Astrocyte (in vitro differentiated cells and primary cell): ENCODE data around the gene UCK1.

ENCODE experiments used
- CTCF ChIP-seq: IDR thresholded peaks from 2 replicates; pipeline ENCODE4 v1.5.1; 2011; ENCODE audit warnings: low read depth, mild to moderate bottlenecking, inconsistent platforms, low read length, moderate library complexity; ENCODE audit not compliant: insufficient read depth
- EZH2 ChIP-seq: IDR thresholded peaks from 2 replicates; pipeline ENCODE4 v1.6.1; 2012; ENCODE audit warnings: mild to moderate bottlenecking, low read length, inconsistent platforms; ENCODE audit not compliant: insufficient read depth

DNA sequence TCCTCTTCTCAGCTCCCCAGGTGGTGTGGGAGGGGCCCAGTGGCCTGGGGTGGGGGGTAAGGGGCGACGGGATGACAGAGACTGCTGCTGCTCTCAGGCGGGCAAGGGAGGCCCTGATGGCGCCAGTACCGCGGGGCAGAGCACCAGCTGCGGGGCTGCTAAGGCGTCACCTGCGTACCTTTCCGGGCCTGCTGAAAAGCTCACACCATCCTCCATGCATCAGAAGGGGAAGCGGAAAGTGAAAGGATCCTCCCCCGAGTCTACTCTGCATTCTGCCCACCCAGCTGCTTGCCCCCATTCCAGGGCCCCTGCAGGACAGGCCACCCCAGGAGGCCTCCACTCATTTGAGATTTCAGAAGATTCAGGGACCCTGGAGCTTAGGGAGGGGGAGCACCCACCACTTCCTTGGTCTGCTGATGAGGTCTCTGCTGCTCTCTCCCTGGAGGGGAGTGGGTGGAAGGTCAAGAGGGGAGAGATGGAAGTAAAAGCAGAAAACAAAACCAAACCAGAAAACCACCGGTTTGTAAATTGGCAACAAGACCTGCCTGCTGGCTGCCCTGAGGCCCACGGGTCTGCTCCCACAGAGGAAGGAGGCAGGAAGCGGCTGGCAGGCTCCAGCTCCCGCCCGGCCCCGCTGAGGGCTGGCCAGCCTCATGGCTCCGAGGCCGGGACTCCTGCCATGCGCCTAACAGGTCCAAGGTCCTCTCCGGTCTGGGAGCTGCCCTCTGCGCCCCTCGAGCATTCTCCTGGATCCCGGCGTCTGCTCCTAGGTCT is 47.9 kb upstream of the UCK1 start:
- TF ChIP-seq CTCF (no peak), EZH2 (no peak)
